ENCODE results near the gene IL5RA.

The IL5RA gene, protein sequence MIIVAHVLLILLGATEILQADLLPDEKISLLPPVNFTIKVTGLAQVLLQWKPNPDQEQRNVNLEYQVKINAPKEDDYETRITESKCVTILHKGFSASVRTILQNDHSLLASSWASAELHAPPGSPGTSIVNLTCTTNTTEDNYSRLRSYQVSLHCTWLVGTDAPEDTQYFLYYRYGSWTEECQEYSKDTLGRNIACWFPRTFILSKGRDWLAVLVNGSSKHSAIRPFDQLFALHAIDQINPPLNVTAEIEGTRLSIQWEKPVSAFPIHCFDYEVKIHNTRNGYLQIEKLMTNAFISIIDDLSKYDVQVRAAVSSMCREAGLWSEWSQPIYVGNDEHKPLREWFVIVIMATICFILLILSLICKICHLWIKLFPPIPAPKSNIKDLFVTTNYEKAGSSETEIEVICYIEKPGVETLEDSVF

DNA sequence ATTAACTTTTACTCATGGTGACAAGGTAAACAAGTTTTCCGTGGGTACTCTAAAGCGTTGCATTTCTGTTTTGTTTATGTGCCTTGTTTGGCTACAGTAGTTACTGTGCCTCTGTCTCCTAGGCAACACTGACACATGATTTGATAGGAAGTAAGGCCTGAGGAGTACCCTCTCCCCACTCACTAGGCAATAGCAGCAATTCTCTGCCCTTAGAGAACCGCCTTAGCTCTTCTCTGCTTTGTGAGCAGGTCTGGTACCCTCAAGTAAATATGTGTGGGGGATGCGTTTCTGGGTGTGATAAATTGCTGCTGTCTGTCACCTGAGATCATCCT is at the start of gene IL5RA:
Gene IL5RA (minus strand): TSS at position 76 of the 332 bp plus-strand sequence. CDS start 5,390 bp downstream, outside the sequence.
- in situ Hi-C loops (cut with HindIII; ENCODE audit: low pct_unique_long_range_greater_than_20kb, low sequenced_read_pairs) = no loop called here
- peak in 1 of 2 experiments; percentile 17 for DNase-seq (ENCODE audit: low read depth in 1 of 2, low spot score in 1 of 2)
- no peak for TF ChIP-seq JUND (IDR thresholded peaks at IDR 0.05; ENCODE audit: low read depth)

DNA sequence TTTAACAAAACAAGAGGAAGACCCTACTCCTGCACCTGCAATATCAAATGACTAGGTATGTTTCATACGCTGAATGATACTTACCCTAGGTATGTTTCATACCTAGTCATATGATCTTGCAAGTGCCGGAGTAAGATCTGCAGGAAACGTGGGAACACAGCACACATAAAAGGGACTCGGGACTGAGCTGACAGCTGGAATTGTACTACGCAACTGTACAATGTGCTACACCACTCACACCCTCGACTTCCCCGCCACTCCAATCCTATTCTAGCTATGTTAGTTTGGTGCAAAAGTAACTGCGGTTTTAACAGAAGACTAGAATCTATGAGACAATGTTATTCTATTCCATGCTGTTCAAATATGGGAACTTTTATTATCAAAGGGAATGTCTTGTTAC is 47.3 kb upstream of the IL5RA start:
- no peak for TF ChIP-seq JUND (IDR thresholded peaks at IDR 0.05; ENCODE audit: low read depth)
- in situ Hi-C loops (cut with HindIII; ENCODE audit: low pct_unique_long_range_greater_than_20kb, low sequenced_read_pairs) = no loop called here

DNA sequence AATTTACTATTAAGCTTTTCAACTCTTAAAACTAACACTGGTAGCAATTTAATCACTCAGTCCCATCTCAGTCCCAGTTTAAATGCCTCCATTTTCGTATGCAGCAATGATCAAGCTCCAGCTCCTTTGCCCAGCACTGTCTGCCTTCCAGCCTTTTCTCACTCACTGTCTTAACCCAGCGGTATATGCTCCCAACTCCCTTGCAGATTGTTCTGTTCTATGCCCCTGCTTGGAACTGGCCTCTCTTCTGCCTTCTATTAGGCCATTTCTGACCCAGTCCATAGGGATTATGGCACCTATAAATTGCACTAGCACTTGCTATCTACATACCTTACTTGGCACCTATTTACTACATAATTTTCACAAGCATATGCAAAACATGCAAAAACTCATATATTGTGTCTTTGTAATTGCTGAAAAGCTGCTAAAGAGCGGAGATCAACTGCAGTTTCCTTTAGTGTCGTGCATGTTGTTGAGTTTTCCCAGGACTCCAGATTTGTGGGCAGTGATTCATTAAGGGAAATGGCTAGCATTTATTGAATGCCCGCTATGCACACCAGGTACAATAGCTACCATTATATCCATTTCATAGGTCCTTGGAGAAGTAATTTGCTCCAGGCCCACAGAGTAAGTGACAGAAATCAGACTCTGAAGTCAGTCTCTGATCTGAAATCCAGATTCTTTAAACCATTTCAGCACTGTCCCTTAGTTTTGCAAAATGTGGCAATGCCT is 44.9 kb upstream of the IL5RA start:
- TF ChIP-seq JUND (IDR thresholded peaks at IDR 0.05; ENCODE audit: low read depth) = no peak
- in situ Hi-C loops (cut with HindIII; ENCODE audit: low pct_unique_long_range_greater_than_20kb, low sequenced_read_pairs) = no loop called here
- DNase-seq (ENCODE audit: low read depth in 1 of 2, low spot score in 1 of 2) = no peak

More for the DNA sequence above, 47.3 kb upstream of the IL5RA start:
- no peak for DNase-seq (ENCODE audit: low read depth in 1 of 2, low spot score in 1 of 2)

DNA sequence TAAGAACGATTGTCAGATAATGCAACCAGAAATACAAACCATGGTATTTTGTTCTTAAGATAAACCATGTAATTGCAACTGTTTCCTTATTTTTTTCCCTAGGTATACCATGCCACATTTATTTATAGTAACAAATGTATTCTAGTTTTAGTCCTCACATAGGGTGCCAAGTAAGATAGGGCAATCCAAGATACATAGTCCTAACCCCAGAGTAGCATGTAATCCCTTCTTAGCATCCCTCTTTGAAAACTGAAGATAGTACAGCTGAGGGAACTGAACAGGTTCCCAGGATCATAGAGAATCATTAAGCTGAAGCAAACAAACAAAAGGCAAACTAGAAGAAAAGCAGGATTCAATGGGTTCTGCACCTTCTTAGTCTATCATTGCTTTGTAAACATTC is 41.3 kb upstream of the IL5RA start:
- no peak for TF ChIP-seq JUND (IDR thresholded peaks at IDR 0.05; ENCODE audit: low read depth)
- in situ Hi-C loops (cut with HindIII; ENCODE audit: low pct_unique_long_range_greater_than_20kb, low sequenced_read_pairs) = no loop called here
- no peak for DNase-seq (ENCODE audit: low read depth in 1 of 2, low spot score in 1 of 2)

DNA sequence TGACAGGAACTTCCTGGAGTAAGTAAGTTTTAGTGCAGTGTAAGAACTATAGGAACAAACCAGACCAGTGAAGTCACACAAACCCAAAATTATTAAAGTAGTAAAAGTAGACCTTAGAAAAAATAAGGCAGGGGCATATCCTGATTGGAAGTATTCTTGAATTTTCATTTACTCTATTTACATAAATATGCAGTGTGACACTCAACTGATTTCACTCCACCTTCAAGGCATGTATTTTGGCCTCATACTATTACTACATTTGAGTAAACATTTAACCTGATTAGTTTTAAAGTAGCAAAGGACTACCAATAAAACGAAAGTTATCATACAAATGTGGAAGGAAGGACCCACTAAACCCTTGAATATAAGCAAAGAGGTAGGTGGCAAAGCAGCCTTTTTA is 39.4 kb upstream of the IL5RA start:
- in situ Hi-C loops (cut with HindIII; ENCODE audit: low pct_unique_long_range_greater_than_20kb, low sequenced_read_pairs) = no loop called here
- no peak for TF ChIP-seq JUND (IDR thresholded peaks at IDR 0.05; ENCODE audit: low read depth)

DNA sequence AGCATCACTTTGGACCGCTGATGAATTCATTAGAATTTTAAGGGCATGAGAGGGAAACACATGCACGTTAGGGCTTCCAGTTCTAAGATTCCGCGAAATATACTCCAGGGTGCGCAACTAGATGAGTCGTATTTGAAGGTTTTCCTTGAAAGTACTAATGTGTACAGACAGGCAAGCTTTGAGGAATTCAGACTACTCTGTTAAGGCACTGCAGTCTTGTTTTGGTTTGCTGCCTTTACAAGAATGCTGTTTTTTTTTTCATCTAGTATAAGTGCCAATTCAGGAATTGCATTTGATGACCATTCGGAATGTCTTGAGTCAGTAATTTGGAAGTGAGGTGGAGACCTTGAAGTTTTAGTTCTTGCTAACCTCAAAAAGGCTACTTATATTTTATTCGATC is 35.7 kb upstream of the IL5RA start:
- no peak for DNase-seq (ENCODE audit: low read depth in 1 of 2, low spot score in 1 of 2)
- in situ Hi-C loops (cut with HindIII; ENCODE audit: low pct_unique_long_range_greater_than_20kb, low sequenced_read_pairs) = no loop called here
- no peak for TF ChIP-seq JUND (IDR thresholded peaks at IDR 0.05; ENCODE audit: low read depth)

More for the DNA sequence above, 39.4 kb upstream of the IL5RA start:
- no peak for DNase-seq (ENCODE audit: low read depth in 1 of 2, low spot score in 1 of 2)

DNA sequence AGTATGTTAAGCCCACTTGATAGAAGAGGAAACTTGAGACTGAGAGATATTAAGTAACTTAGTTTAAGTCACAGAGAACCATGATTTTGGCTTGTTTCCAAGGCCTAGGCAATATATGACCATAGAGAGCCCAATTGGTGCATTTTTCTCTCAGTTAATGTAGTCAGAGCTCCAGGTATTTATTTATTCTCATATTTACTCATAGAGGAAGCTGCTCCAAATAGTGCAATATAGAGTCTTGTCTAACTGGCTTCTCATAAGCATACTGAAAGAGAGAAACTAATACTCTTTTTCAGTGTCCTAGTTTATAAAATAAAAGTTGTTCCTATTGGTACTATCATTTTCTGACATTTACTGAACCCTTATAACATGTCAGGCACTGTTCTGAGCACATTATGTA is 31.8 kb upstream of the IL5RA start:
- no peak for TF ChIP-seq JUND (IDR thresholded peaks at IDR 0.05; ENCODE audit: low read depth)

DNA sequence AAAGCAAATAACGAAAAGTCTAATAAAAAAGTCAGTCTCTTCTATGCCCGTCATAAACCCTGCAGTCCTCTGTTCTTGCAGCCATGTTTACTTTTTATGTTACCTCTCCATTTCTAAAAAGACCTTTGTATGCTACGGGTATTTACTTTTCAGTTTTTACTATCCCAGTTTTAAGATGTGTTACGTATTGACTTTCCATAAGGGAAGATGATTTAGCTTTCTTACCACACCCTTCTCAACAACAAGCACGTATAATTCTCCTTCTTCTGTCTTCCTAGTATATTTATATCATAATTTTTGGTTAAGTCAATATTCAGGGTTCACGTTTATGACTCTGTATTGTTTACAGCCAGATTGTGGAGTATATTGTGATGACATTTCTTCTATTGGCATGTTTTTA is 27.4 kb upstream of the IL5RA start:
- in situ Hi-C loops (cut with HindIII; ENCODE audit: low pct_unique_long_range_greater_than_20kb, low sequenced_read_pairs) = no loop called here

More for the DNA sequence above, 31.8 kb upstream of the IL5RA start:
- no peak for DNase-seq (ENCODE audit: low read depth in 1 of 2, low spot score in 1 of 2)
- in situ Hi-C loops (cut with HindIII; ENCODE audit: low pct_unique_long_range_greater_than_20kb, low sequenced_read_pairs) = no loop called here

DNA sequence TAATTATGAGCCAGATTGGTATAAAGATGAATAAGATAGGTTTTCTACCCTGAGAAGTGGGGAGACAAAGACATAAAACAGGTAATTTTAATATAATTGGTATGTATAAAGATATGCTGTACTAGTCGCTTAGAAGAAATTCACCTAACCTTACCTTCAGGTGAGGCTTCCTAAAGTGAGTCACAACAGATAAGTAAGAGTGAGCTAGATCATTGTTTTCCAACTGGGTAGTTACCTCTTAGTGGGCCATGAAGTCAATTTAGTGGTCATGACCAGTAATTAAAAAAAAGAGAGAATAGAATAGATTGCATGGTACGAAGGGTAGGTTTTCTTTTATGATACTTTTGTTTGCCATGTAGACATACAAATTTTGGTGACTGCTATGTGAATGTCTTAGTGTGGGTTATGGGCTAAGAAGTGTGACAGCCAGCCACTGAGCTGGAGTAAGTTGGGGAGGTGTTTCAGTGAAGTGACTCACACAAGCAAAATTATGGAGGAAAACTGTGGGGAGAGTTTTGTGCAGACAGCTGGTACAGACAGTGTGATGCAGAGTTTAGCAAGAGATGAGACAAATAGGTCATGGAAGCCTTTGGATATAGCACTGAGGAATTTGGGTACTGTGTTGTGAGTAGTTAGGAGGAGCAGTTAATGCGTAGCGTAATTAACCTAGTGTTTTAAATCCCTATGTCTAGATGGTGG is 24.7 kb upstream of the IL5RA start:
- TF ChIP-seq JUND (IDR thresholded peaks at IDR 0.05; ENCODE audit: low read depth) = no peak
- no peak for DNase-seq (ENCODE audit: low read depth in 1 of 2, low spot score in 1 of 2)
- in situ Hi-C loops (cut with HindIII; ENCODE audit: low pct_unique_long_range_greater_than_20kb, low sequenced_read_pairs) = no loop called here

More for the DNA sequence above, 27.4 kb upstream of the IL5RA start:
- TF ChIP-seq JUND (IDR thresholded peaks at IDR 0.05; ENCODE audit: low read depth) = no peak
- DNase-seq (ENCODE audit: low read depth in 1 of 2, low spot score in 1 of 2) = no peak

DNA sequence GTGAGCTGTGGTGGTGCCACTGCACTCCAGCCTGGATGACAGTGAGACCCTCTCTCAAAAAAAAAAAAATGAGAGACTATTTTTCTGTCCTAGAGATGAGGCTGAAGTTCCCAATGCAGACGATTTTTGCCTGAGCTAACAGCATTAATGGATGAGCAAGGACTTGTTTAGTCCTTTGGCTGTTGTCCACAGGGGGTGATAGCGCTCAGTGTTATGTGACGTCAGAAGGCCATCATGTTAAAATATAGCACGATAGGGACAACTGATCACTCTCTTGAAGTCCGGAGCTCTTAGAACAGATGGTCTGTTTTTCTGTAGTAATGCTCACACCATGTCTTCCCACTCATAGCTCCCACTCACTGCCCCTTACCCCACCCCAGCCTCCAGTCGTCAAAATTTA is 23.3 kb upstream of the IL5RA start:
- no peak for TF ChIP-seq JUND (IDR thresholded peaks at IDR 0.05; ENCODE audit: low read depth)
- in situ Hi-C loops (cut with HindIII; ENCODE audit: low pct_unique_long_range_greater_than_20kb, low sequenced_read_pairs) = no loop called here

DNA sequence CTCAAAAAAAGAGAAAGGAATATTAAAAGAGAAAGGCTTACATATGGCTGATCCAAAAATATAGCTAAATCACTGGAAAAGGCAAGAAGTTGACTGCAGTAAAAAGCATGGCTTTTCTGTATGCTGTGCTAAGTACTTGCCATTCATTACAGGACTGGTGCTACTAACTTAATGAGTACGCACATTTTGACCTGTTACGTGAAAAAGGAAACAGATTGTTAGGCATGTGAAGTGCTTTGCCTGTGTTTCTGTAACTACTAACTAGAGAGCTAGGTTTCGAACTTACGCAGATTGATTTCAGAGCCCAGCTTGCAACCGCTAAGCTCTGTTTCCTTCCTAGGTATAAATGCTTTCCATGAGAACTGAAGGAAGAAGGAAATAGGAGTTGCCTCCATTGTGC is 19.4 kb upstream of the IL5RA start:
- in situ Hi-C loops (cut with HindIII; ENCODE audit: low pct_unique_long_range_greater_than_20kb, low sequenced_read_pairs) = no loop called here
- TF ChIP-seq JUND (IDR thresholded peaks at IDR 0.05; ENCODE audit: low read depth) = no peak
- DNase-seq (ENCODE audit: low read depth in 1 of 2, low spot score in 1 of 2) = no peak

More for the DNA sequence above, 23.3 kb upstream of the IL5RA start:
- DNase-seq (ENCODE audit: low read depth in 1 of 2, low spot score in 1 of 2) = no peak

DNA sequence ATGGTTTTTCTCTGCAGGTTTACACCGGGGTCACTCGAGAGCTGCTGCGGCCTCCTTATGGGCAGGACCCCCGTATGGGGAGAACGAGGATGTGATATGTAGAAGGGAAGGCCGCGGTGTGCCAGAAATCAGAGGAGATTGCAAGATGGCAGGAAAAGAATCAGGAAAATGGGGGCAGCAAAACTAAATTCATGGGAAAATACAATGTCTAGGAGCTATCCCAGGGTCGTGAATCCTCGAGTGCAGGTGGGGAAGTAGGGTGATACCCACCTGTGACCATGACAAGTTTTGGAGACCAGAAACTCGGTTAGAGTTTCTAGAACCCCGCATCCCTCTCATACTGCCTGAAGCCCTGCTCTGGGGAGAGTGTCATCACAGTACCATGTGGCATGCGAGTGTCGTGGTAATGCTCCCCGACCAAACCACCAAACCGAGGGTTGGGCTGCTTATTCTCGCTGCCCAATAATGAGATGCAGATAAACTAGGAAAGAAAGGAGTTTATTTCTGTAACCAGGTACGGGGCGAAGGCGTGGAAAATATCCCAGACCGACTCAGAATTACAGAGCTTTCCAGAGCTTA is 17.3 kb upstream of the IL5RA start:
- in situ Hi-C loops (cut with HindIII; ENCODE audit: low pct_unique_long_range_greater_than_20kb, low sequenced_read_pairs) = no loop called here
- no peak for TF ChIP-seq JUND (IDR thresholded peaks at IDR 0.05; ENCODE audit: low read depth)
- DNase-seq (ENCODE audit: low read depth in 1 of 2, low spot score in 1 of 2) = peak in 1 of 2 experiments; percentile 24

Measured in T47D (cell line).